Measurements from ENCODE around the gene ARL6IP5.

The ARL6IP5 gene

DNA sequence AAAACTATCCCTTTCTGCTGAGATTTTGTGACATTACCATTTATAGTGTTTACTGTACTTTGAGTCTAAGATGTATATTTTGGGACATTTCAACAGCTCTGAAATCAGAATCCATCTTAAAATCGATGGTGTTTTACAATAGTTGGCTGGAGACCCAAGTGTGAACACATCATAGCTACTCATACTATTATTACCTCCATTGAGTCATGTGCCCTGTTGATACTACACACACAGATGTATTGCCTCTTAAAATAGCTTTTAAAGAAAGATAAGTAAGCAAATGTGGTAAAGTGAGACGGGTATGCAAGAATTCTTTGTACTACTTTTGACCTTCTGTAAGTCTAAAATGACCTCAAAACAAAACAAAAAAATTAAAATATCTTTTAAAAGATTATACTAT lies 31.0 kb downstream of the ARL6IP5 start:
- DNase-seq (ENCODE audit: low read depth), result no peak
- TF ChIP-seq, protein P1, sequence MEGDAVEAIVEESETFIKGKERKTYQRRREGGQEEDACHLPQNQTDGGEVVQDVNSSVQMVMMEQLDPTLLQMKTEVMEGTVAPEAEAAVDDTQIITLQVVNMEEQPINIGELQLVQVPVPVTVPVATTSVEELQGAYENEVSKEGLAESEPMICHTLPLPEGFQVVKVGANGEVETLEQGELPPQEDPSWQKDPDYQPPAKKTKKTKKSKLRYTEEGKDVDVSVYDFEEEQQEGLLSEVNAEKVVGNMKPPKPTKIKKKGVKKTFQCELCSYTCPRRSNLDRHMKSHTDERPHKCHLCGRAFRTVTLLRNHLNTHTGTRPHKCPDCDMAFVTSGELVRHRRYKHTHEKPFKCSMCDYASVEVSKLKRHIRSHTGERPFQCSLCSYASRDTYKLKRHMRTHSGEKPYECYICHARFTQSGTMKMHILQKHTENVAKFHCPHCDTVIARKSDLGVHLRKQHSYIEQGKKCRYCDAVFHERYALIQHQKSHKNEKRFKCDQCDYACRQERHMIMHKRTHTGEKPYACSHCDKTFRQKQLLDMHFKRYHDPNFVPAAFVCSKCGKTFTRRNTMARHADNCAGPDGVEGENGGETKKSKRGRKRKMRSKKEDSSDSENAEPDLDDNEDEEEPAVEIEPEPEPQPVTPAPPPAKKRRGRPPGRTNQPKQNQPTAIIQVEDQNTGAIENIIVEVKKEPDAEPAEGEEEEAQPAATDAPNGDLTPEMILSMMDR (IDR thresholded peaks at IDR 0.05; ENCODE audit: insufficient read depth, low read depth, low read length, missing control alignments), result no peak
- no peak overlapping the region for H3K4me3 ChIP-seq (ENCODE audit: low read depth, low read length)

DNA sequence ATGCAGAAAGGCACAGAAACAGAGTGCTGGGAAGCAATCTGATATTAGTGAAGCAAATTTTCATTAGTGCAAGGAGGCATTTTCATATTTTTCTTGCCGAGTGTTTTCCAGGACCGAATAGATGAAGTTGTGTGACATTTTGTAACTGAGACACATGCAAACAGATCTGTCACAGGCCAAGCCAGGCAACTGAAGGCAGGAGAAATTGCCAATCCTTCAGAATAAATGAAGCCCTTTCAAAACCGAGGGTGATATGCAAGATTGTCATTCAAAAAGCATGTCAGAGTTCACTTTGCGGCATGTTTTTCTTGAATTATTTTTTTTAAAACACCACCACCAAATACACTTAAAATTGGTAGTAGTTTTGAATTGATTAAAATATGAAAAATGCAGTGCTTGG lies 31.4 kb downstream of the ARL6IP5 start:
- no peak overlapping the region for H3K4me3 ChIP-seq (ENCODE audit: low read depth, low read length)
- TF ChIP-seq, protein P1 (IDR thresholded peaks at IDR 0.05; ENCODE audit: insufficient read depth, low read depth, low read length, missing control alignments), result no peak
- DNase-seq (ENCODE audit: low read depth), result no peak

DNA sequence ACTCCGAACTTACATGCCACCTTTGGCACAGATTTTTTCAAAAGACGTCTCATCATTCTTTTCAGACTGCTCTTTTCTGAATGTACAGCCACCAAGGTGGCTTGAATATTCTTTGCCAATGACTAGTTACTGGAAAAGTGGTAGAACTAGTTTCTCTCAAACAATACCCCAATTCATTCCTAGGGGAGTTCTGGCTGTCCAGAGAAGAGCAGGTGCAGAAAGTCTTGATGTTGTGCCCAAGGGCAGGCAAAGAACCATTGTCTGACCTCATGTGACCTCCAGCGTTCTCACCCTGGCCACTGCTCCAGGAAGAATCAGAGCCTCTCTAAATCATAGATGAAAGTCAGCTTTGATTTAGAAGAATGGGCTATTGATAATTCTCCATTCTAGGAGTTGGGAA lies 32.2 kb downstream of the ARL6IP5 start:
- DNase-seq (ENCODE audit: low read depth), result no peak
- TF ChIP-seq, protein P1 (IDR thresholded peaks at IDR 0.05; ENCODE audit: insufficient read depth, low read depth, low read length, missing control alignments), result no peak
- H3K4me3 ChIP-seq (ENCODE audit: low read depth, low read length), result no peak overlapping the region

DNA sequence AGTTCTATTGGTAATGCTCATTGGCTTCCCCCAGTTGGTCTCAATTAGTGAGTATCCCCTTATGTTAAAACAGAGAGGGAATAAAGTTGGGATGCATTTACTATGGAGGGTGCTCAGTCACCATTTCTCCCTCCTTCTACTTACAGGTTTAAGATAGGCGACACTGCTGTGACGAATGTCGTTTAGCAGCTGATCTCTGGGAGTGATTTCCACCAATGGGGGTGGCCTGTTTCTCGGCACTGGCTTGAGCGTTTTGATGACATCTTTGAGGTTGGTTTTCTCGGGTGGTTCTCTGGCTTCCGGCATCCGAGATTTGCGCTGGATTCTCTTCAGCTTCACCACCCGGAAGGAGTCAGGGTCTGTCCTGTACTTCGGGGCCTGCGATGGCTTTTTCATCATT lies 33.8 kb downstream of the ARL6IP5 start:
- DNase-seq (ENCODE audit: low read depth), result no peak
- H3K4me3 ChIP-seq (ENCODE audit: low read depth, low read length), result no peak overlapping the region
- TF ChIP-seq, protein P1 (IDR thresholded peaks at IDR 0.05; ENCODE audit: insufficient read depth, low read depth, low read length, missing control alignments), result no peak

DNA sequence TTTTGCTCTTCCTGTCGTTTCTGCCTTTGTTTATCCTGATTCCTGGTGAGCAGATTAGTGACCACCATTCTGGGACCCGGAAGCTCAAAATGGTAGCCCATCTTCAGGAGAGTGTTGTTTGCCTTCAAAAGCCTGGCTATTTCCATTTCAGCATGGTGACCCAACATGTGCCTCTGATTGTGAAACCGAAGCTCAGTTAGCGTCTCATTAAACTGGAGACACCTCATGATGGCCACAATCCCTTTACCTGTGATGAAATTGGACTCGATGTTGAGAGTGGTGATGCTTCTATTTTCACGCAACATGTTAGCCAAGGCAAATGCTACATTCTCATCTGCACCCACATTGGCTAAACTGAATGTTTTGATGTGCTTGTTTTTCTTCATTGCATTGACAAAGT lies 34.4 kb downstream of the ARL6IP5 start:
- H3K4me3 ChIP-seq (ENCODE audit: low read depth, low read length), result no peak overlapping the region
- TF ChIP-seq, protein P1 (IDR thresholded peaks at IDR 0.05; ENCODE audit: insufficient read depth, low read depth, low read length, missing control alignments), result no peak
- DNase-seq (ENCODE audit: low read depth), result no peak

DNA sequence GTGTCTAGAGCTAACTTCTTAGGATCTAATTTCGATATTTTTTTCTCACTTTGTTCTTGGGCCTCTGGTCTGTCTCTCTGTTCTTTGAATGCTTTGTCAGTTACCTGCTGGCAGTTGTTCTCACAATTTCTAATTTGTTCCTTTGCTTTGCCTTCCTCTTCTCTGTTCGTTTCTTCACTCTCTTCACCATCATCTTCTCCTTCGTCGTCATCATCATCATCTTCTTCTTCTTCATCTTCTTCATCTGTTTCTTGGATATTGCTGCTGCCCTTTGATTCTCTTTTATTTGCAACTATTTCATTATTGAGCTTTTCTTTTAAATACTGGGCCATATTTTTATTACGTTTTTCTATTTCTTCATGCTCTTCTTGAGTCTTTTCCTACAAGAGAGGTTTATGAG lies 34.9 kb downstream of the ARL6IP5 start:
- no peak overlapping the region for H3K4me3 ChIP-seq (ENCODE audit: low read depth, low read length)
- DNase-seq (ENCODE audit: low read depth), result no peak
- TF ChIP-seq, protein P1 (IDR thresholded peaks at IDR 0.05; ENCODE audit: insufficient read depth, low read depth, low read length, missing control alignments), result no peak

DNA sequence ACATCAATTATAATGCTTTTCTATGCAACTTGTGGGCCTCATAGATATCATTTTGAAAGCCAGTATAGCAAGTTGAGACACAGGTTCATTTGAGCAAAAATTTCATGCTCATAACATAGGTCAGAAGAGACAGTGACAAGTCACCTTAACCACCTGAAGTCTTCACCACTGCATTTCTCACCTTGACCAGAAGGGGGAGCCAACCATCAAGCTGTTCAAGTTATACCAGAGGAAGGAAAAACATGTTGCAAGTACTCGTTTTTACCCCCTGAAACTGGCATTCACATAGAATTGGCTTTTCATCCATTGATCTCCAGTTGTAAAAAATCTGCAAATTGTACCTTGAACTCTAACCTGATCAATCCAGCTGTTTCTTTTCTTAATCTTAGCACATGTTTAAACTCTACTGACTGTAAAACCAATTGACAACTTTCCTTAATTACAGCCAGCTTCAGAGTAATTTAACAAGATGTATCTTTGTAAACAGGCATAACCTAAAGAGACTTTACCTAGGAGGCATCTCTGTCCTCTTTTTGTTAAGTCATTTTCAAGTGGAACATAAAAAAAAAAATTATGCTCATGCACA lies 36.2 kb downstream of the ARL6IP5 start:
- peak; percentile 91 for DNase-seq (ENCODE audit: low read depth)
- TF ChIP-seq, protein P1 (IDR thresholded peaks at IDR 0.05; ENCODE audit: insufficient read depth, low read depth, low read length, missing control alignments), result peak; percentile 95
- H3K4me3 ChIP-seq (ENCODE audit: low read depth, low read length), result no peak overlapping the region
